Measurements from ENCODE around the gene DUSP22.
"Not testable (repeated sequence)": the region's sequence is repeated elsewhere in the genome, so short reads cannot be mapped to it uniquely, and the experiment has no call there.

DUSP22 gene

DNA sequence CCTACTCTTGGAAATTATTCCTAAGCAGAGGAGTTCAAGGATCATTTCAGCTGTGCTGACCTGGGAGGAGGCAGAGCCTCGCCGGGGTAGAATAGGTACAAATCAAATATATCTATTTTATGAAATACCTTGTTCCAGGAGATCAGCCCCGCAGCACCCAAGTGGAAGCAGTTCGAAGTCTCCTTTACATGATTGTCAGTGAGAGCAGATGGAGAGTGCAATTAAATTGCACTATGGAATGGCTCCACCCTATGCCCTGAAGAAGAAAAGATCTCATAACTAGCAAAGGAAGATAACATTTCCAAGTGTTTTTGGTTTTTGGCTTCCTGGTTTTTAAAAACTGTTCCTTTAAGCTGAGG is 31.4 kb downstream of the DUSP22 start:
- TF ChIP-seq, protein P1, sequence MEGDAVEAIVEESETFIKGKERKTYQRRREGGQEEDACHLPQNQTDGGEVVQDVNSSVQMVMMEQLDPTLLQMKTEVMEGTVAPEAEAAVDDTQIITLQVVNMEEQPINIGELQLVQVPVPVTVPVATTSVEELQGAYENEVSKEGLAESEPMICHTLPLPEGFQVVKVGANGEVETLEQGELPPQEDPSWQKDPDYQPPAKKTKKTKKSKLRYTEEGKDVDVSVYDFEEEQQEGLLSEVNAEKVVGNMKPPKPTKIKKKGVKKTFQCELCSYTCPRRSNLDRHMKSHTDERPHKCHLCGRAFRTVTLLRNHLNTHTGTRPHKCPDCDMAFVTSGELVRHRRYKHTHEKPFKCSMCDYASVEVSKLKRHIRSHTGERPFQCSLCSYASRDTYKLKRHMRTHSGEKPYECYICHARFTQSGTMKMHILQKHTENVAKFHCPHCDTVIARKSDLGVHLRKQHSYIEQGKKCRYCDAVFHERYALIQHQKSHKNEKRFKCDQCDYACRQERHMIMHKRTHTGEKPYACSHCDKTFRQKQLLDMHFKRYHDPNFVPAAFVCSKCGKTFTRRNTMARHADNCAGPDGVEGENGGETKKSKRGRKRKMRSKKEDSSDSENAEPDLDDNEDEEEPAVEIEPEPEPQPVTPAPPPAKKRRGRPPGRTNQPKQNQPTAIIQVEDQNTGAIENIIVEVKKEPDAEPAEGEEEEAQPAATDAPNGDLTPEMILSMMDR (conservative IDR thresholded peaks at IDR 0.05), result no peak
- H3K27ac ChIP-seq, result no peak overlapping the region

DNA sequence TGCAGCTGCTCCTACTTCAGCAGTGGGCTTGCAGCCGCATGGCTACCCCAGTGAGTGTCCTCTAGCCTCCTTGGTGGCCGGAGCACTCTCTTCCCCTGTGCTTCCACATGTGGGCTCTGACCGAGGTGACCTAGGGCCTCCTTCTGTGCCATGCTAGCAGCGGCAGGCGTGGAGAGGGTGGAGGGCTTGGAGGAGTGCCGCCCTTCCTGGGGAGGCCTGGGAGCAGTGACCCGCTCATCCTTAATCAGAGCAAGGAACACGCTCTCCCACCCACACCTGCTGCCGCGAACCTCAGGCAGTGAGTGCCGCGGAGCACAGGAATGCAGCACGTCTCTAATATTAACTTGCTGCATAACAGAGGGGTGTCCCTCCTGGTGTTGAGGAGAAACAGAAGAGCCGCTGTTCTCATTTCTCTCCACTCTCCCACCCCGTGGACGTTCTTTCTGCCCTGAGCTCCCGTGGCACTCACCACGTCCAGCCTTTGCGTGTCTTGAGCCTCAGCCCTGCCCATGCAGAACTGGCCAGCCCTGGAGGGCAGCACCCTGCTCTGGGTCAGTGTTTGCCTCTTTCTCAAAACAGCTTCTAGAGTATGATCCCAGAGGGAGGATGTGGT is 31.9 kb downstream of the DUSP22 start:
- TF ChIP-seq, protein P1 (conservative IDR thresholded peaks at IDR 0.05), result no peak
- H3K27ac ChIP-seq, result no peak overlapping the region

DNA sequence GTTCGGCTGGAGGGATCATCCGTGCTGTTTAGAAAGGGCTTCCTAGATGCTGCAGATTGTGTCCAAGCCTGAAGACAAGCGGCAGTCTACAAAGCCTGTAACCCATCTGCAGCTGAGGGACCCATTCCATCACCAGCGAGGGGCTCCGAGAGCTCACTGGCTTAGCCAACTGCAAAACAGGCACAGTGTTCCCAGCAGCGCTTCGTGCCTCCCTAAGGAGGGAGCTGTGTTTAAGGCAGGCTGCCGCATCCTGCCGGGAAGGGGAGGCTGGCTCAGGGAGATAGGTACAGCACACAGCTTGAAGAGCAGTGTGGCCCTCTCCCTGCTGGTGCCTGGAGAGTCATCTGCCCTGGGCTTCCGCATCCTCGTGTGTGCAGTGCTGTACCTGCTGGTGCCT is 32.4 kb downstream of the DUSP22 start:
- TF ChIP-seq, protein P1 (conservative IDR thresholded peaks at IDR 0.05), result no peak
- no peak overlapping the region for H3K27ac ChIP-seq

DNA sequence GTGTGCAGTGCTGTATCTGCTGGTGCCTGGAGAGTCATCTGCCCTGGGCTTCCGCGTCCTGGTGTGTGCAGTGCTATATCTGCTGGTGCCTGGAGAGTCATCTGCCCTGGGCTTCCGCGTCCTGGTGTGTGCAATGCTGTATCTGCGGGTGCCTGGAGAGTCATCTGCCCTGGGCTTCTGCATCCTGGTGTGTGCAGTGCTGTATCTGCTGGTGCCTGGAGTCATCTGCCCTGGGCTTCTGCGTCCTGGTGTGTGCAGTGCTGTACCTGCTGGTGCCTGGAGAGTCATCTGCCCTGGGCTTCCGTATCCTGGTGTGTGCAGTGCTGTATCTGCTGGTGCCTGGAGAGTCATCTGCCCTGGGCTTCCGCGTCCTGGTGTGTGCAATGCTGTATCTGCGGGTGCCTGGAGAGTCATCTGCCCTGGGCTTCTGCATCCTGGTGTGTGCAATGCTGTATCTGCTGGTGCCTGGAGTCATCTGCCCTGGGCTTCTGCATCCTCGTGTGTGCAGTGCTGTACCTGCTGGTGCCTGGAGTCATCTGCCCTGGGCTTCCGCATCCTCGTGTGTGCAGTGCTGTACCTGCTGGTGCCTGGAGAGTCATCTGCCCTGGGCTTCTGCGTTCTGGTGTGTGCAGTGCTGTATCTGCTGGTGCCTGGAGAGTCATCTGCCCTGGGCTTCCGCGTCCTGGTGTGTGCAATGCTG is 33.0 kb downstream of the DUSP22 start:
- H3K27ac ChIP-seq, result not testable (repeated sequence)

DNA sequence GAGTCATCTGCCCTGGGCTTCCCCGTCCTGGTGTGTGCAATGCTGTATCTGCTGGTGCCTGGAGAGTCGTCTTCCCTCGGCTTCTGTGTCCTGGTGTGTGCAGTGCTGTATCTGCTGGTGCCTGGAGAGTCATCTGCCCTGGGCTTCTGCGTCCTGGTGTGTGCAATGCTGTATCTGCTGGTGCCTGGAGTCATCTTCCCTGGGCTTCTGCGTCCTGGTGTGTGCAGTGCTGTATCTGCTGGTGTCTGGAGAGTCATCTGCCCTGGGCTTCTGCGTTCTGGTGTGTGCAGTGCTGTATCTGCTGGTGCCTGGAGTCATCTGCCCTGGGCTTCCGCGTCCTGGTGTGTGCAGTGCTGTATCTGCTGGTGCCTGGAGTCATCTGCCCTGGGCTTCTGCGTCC is 33.8 kb downstream of the DUSP22 start:
- H3K27ac ChIP-seq, result not testable (repeated sequence)

DNA sequence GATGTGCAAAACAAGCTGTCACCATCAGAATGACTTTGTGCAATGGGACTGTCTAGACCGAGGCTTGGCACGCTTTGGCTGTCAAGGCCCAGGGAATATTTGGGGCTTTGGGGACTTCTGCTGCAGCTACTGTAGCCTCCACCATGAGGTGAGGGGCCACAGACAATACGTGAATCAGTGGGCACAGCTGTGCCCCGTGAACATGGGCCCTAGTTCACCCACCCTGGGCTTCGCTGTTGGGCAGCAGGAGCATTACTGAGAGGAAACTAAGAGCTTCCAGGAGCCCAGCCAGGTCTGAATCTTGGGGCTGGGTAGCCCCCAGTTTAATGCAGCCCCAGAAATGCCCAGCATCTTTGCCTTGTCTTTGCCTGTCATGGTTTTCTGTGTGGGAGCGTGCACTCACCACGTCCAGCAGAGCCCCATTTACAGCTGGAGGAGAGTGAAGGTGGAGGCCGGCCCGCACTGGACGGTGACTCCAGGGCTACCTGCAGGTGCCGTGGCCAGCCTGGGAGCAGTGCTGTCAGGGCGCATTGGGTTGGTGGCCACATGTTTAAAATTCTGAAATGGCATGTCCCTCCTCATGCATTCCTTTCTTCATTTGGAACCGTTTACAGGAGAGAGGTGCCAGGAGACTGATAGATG is 34.7 kb downstream of the DUSP22 start:
- TF ChIP-seq, protein P1 (conservative IDR thresholded peaks at IDR 0.05), result no peak
- H3K27ac ChIP-seq, result no peak overlapping the region

DNA sequence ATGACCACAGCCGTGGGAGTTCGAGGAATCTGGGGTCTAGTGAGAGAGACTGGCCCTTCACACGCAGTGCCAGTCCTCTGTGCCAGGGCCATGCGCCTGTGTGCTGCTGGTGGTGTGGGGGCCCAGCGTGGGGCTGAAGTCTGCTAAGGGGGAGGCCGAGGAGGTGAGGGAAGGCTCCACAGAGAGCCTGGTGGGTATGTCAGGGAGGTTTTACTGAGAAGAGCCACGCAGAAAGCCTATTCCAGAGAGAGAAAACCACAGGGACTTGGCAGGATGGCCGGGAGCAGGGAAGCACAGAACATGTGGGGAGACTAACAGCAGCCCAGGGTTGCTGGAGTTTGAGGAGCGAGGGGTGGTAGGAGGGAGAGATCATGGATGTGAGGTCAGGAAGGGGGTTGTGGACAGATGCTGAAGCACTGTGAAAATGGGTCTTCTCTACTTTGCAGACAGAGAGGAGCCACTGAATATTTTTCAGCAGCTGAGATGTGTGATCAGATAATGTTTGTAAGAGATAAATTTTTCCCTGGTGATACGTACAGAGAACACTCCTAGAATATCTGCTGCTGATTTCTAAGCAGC is 35.3 kb downstream of the DUSP22 start:
- H3K27ac ChIP-seq, result no peak overlapping the region
- TF ChIP-seq, protein P1 (conservative IDR thresholded peaks at IDR 0.05), result no peak

DNA sequence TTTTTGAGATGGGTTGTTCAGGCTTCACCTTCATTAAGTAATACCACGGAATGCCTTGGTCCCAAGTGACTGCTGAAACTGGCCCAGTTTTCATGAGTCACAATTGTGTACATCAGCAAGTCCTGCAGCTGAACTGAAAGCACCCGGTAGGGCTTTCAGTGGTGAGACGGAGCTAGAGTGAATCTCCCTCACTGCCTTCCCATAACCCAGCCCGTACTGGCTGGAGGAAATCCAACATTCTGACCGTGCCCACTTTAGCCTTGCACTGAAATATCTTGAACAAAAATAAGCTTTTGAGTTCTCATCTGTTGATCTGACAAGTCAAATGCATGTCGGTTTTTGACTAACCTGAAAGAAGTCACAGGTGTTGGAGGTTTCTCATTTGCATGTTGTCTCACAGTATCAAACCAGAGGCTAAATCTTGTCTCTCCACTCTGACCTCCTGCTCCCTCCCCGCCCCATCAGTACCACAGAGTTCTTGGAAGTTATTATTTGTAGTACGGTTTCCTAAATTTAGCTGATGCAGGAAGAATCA is 35.9 kb downstream of the DUSP22 start:
- TF ChIP-seq, protein P1 (conservative IDR thresholded peaks at IDR 0.05), result no peak
- no peak overlapping the region for H3K27ac ChIP-seq
